Type B pancreatic cell (in vitro differentiated cells): Measurements from ENCODE around the gene B3GNT5. TPM values are rescaled to one million over a fixed set of nuclear protein-coding genes. Genes with fewer than 3 reads are reported as not detected.
A peak's percentile ranks its signal among the peaks of the same experiment; 100 is the strongest.

Experiments
- DNase-seq: peaks from one replicate; pipeline ENCODE4 v3.0.0; 2021; ENCODE audit warnings: mixed read lengths; ENCODE audit not compliant: unreplicated experiment; ENCODE audit errors: extremely low spot score
- H3K27ac Mint-ChIP-seq: 2 replicates; pipeline ENCODE4 v1.8.0; 2021; ENCODE audit warnings: mild to moderate bottlenecking, mixed read lengths
- H3K27me3 Mint-ChIP-seq: 2 replicates; pipeline ENCODE4 v1.8.0; 2021; ENCODE audit warnings: mixed read lengths
- H3K36me3 Mint-ChIP-seq: 2 replicates; pipeline ENCODE4 v1.8.0; 2021; ENCODE audit warnings: mixed read lengths
- H3K4me1 Mint-ChIP-seq: one replicate; pipeline ENCODE4 v1.8.0; 2021; ENCODE audit warnings: mixed read lengths; ENCODE audit not compliant: unreplicated experiment
- H3K4me3 Mint-ChIP-seq: 2 replicates; pipeline ENCODE4 v1.8.0; 2021; ENCODE audit warnings: mild to moderate bottlenecking, mixed read lengths
- H3K9me3 Mint-ChIP-seq: 2 replicates; pipeline ENCODE4 v1.8.0; 2021; ENCODE audit warnings: mixed read lengths
- total RNA-seq: library from RNA; stranded (reverse); gene quantifications from 2 replicates; pipeline ENCODE4 v1.2.1, GENCODE V29; 2021; ENCODE audit warnings: low replicate concordance
- TF ChIP-seq, protein P1 (sequence below): fragments of 200-600 bp; sonication (generic); conservative IDR thresholded peaks from 2 replicates; pipeline ENCODE4 v1.5.0; 2021; ENCODE audit warnings: antibody characterized with exemption, mild to moderate bottlenecking

B3GNT5 gene
- total RNA-seq, 1 donor from 2014 or later, result 28.7 TPM

GRCh38 chr3:183300996-183301562, 48.0 kb downstream of the B3GNT5 start:
- TF ChIP-seq, protein P1, sequence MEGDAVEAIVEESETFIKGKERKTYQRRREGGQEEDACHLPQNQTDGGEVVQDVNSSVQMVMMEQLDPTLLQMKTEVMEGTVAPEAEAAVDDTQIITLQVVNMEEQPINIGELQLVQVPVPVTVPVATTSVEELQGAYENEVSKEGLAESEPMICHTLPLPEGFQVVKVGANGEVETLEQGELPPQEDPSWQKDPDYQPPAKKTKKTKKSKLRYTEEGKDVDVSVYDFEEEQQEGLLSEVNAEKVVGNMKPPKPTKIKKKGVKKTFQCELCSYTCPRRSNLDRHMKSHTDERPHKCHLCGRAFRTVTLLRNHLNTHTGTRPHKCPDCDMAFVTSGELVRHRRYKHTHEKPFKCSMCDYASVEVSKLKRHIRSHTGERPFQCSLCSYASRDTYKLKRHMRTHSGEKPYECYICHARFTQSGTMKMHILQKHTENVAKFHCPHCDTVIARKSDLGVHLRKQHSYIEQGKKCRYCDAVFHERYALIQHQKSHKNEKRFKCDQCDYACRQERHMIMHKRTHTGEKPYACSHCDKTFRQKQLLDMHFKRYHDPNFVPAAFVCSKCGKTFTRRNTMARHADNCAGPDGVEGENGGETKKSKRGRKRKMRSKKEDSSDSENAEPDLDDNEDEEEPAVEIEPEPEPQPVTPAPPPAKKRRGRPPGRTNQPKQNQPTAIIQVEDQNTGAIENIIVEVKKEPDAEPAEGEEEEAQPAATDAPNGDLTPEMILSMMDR, result no peak
- Mint-ChIP-seq H3K36me3 (peaks cover 4% of the 10 kb centered on the region), H3K4me1 (peaks cover 16% of the 10 kb centered on the region), H3K27ac (no peak overlapping the region), H3K9me3 (no peaks in the 10 kb centered on the region), H3K27me3 (no peaks in the 10 kb centered on the region), H3K4me3 (no peak overlapping the region)
- DNase-seq, result no peak

GRCh38 chr3:183301937-183302580, 49.0 kb downstream of the B3GNT5 start:
- no peak overlapping the region for H3K4me3 Mint-ChIP-seq
- H3K27me3 Mint-ChIP-seq, result no peaks in the 10 kb centered on the region
- peaks cover 4% of the 10 kb centered on the region for H3K36me3 Mint-ChIP-seq
- no peaks in the 10 kb centered on the region for H3K9me3 Mint-ChIP-seq
- peak overlapping the region; percentile 54 for H3K27ac Mint-ChIP-seq
- peaks cover 24% of the 10 kb centered on the region for H3K4me1 Mint-ChIP-seq
- no peak for DNase-seq
- TF ChIP-seq, protein P1, result no peak

DNA sequence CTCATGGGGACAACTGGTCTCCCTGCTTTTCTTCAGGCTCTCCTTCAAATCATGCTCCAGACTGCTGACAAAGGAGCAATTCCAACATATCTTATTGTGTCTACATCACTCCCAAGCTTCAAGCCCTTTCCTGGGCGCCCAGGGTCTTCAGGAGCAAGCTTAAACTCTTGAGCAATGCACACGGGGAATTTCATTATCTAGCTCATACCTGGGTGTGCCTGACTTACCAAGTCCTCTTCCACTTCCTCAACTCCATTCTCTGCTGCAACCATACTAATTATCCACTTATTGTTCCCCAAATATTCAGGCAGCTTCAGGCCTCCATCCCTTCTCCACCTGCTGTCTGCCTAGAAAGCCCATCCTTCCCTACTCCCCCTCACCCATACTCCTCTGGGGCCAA, 50.6 kb downstream of the B3GNT5 start:
- Mint-ChIP-seq H3K4me3 (no peak overlapping the region), H3K27me3 (no peaks in the 10 kb centered on the region), H3K36me3 (peaks cover 4% of the 10 kb centered on the region), H3K4me1 (peaks cover 25% of the 10 kb centered on the region), H3K27ac (peak overlapping the region; percentile 54), H3K9me3 (no peaks in the 10 kb centered on the region)
- DNase-seq, result no peak
- TF ChIP-seq, protein P1, result no peak

DNA sequence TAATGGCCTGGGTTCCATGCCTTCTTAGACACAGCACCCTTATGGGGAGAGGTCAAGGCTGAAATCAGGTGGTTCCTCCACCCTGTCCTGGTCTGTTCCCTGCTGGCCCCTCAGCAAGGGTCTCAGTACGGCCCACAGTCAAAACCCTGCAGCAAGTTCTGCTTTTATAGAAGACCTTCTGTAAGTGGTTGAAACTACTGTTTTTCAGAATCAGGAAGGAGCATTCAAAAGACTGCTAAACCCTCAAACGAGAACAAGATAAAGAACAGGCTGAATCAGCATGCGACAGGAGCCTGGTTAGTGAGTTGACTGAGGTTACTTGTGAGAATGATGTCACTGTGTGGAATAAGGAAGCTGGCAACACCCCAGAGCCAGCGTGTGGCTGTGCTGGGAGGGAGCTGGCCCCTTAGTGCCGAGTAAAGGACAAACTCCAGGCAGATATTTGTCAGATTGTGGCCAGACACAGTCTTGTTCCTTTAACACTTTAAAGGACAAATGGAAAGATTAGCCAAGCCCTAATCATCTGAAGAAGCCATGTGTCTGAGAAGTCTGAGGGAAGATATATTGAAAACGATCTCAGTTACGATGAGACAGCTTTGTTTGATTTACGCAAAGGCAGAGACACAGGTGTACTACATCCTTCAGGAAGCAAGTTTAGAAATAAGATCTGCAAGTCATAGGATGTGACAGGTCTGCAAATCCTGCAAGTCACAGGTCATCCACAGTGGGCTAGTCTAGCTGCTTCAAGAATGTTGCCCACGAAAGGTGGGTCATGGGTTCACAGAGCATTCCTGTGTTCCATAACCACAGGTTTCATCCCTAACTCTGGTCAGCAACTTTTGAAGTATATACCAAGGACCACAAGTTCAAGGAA, 54.0 kb downstream of the B3GNT5 start:
- H3K27ac Mint-ChIP-seq, result peak overlapping the region; percentile 96
- no peaks in the 10 kb centered on the region for H3K27me3 Mint-ChIP-seq
- H3K9me3 Mint-ChIP-seq, result no peaks in the 10 kb centered on the region
- no peaks in the 10 kb centered on the region for H3K36me3 Mint-ChIP-seq
- DNase-seq, result no peak
- peak overlapping the region; percentile 52 for H3K4me3 Mint-ChIP-seq
- TF ChIP-seq, protein P1, result no peak
- H3K4me1 Mint-ChIP-seq, result peaks cover 30% of the 10 kb centered on the region

DNA sequence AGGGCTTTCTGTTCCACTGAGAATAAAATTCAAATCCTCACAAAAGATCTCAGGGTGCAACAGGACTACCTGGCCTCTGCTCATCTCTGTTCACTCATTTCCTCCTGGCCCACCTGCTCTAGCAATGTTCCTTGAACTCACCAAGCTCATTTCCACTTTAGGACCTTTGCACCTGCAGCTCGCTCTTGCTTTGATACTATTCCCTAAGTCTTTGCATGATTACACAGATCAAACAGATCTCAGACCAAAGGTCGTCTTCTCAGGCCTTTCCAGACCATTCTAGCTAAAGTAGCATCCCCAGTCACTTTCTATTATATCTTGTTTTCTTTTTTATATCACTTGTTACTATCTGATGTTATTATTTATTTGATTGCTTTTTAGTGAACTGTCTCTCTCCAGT, 54.7 kb downstream of the B3GNT5 start:
- TF ChIP-seq, protein P1, result no peak
- Mint-ChIP-seq H3K4me1 (peaks cover 26% of the 10 kb centered on the region), H3K27me3 (no peaks in the 10 kb centered on the region), H3K36me3 (no peaks in the 10 kb centered on the region), H3K27ac (peak overlapping the region; percentile 96), H3K9me3 (no peaks in the 10 kb centered on the region), H3K4me3 (no peak overlapping the region)
- no peak for DNase-seq
